ENCODE results near the gene POLR1A. TPM values are rescaled to one million over a fixed set of nuclear protein-coding genes. Genes with fewer than 3 reads are reported as not detected.

Gene POLR1A
- total and polyA plus RNA-seq, 2 donors (not counting 1 experiment from before 2014, with no cell fraction given) = 3.4 to 36.8 TPM

GRCh38 chr2:86073225-86073624 lies 32.5 kb downstream of the POLR1A start:
- ATAC-seq (ENCODE audit: low read depth) = no peak
- Histone ChIP-seq H3K9me3 (ENCODE audit: control extremely low read depth in 1 of 3, control insufficient read depth in 2 of 3, insufficient read depth in 1 of 3, low read length in 2 of 3) (no peaks in the 10 kb centered on the region), H3K27me3 (replicated peaks in 1 of 4; ENCODE audit: control extremely low read depth in 1 of 4, control insufficient read depth in 3 of 4, insufficient read depth in 4 of 4, low read length in 3 of 4) (no peaks in the 10 kb centered on the region), H3K4me3 (ENCODE audit: control extremely low read depth in 1 of 5, extremely low read depth in 1 of 5, insufficient read depth in 1 of 5, low read depth in 2 of 5, low read length in 4 of 5) (no peak overlapping the region), H3K36me3 (replicated peaks in 1 of 2; ENCODE audit: control extremely low read depth in 1 of 2, control insufficient read depth in 1 of 2, extremely low read depth in 1 of 2, insufficient read depth in 2 of 2, low read length in 1 of 2) (peaks cover 0 to 56% of the 10 kb centered on the region in 2 experiments), H4K20me1 (ENCODE audit: control insufficient read depth, insufficient read depth, low read length, poor library complexity, severe bottlenecking) (no peaks in the 10 kb centered on the region), H3K4me2 (replicated peaks; ENCODE audit: low read depth, low read length, poor library complexity, severe bottlenecking) (no peak overlapping the region), H3K4me1 (ENCODE audit: control insufficient read depth in 2 of 2, insufficient read depth in 2 of 2, low read length in 2 of 2) (peaks cover 16 to 30% of the 10 kb centered on the region in 2 donors), H3K27ac (ENCODE audit: low read length in 2 of 2) (peak overlapping the region; percentile 79), H2AFZ (ENCODE audit: insufficient read depth, low read depth, low read length, poor library complexity, severe bottlenecking) (no peak overlapping the region), H3K79me2 (ENCODE audit: control insufficient read depth, insufficient read depth, low read length) (peaks cover 7% of the 10 kb centered on the region), H3K9ac (ENCODE audit: low read length) (no peak overlapping the region)
- CTCF ChIA-PET = interaction anchor here (0.6 to 3.5 kb wide), 5 partner anchors 14 to 555 kb away, joined by 3 to 26 read pairs (median 8); partner anchors contain the start of gene ST3GAL5
- Mint-ChIP-seq H3K4me3 (no peak overlapping the region), H3K27ac (peak overlapping the region; percentile 87), H3K27me3 (no peaks in the 10 kb centered on the region), H3K4me1 (peaks cover 30% of the 10 kb centered on the region), H3K9me3 (ENCODE audit: insufficient read depth) (no peaks in the 10 kb centered on the region)
- POLR2A ChIA-PET = no interaction called here
- WGBS (ENCODE audit: insufficient coverage) = 100% methylated on average over 1 of the region's 1 CpG
- TF ChIP-seq CTCF (IDR thresholded peaks at IDR 0.05) (no peak), EZH2 (IDR thresholded peaks at IDR 0.05; ENCODE audit: borderline replicate concordance, insufficient read depth, low read depth, low read length, poor library complexity, severe bottlenecking) (no peak)
- DNase-seq = no peak
- intact Hi-C loops (cut with micrococcal nuclease) = loop anchor here (5.0 kb wide), 1 partner anchor 51 kb away; no protein-coding TSS in a partner anchor

- CTCF ChIA-PET = interaction anchor here (0.6 to 3.5 kb wide), 7 partner anchors 15 to 245 kb away, joined by 3 to 26 read pairs (median 5); partner anchors contain the start of gene ST3GAL5
- POLR2A ChIA-PET = interaction anchor here (0.6 to 2.2 kb wide), 4 partner anchors 33 to 215 kb away, joined by 3 to 11 read pairs (median 3); partner anchors contain the start of gene ST3GAL5
- peaks cover 20 to 34% of the 10 kb centered on the region in 2 donors for H3K4me1 ChIP-seq (ENCODE audit: control insufficient read depth in 2 of 2, insufficient read depth in 2 of 2, low read length in 2 of 2)
- ATAC-seq (ENCODE audit: low read depth) = peak; percentile 89
- intact Hi-C loops (cut with micrococcal nuclease) = loop anchor here (1.0 to 5.0 kb wide), 2 partner anchors 36 to 50 kb away; no protein-coding TSS in a partner anchor
- Mint-ChIP-seq H3K4me3 (peak overlapping the region; percentile 49), H3K27me3 (no peaks in the 10 kb centered on the region), H3K4me1 (peaks cover 30% of the 10 kb centered on the region), H3K9me3 (ENCODE audit: insufficient read depth) (no peaks in the 10 kb centered on the region), H3K27ac (peak overlapping the region; percentile 94)
- no peaks in the 10 kb centered on the region for H4K20me1 ChIP-seq (ENCODE audit: control insufficient read depth, insufficient read depth, low read length, poor library complexity, severe bottlenecking)
- peaks cover 0 to 49% of the 10 kb centered on the region in 2 experiments for H3K36me3 ChIP-seq (replicated peaks in 1 of 2; ENCODE audit: control extremely low read depth in 1 of 2, control insufficient read depth in 1 of 2, extremely low read depth in 1 of 2, insufficient read depth in 2 of 2, low read length in 1 of 2)
- 29% methylated on average over 9 of the region's 9 CpGs for WGBS (ENCODE audit: insufficient coverage)
- no peaks in the 10 kb centered on the region for H3K9me3 ChIP-seq (ENCODE audit: control extremely low read depth in 1 of 3, control insufficient read depth in 2 of 3, insufficient read depth in 1 of 3, low read length in 2 of 3)
- peak overlapping the region; percentile 79 for H3K27ac ChIP-seq (ENCODE audit: low read length in 2 of 2)
- peak overlapping the region; percentile 53 for H2AFZ ChIP-seq (ENCODE audit: insufficient read depth, low read depth, low read length, poor library complexity, severe bottlenecking)
- peak overlapping the region; percentile 52 for H3K4me2 ChIP-seq (replicated peaks; ENCODE audit: low read depth, low read length, poor library complexity, severe bottlenecking)
- H3K27me3 ChIP-seq (replicated peaks in 1 of 4; ENCODE audit: control extremely low read depth in 1 of 4, control insufficient read depth in 3 of 4, insufficient read depth in 4 of 4, low read length in 3 of 4) = no peaks in the 10 kb centered on the region
- H3K9ac ChIP-seq (ENCODE audit: low read length) = no peak overlapping the region
- DNase-seq = peak; percentile 81
- peaks cover 7% of the 10 kb centered on the region for H3K79me2 ChIP-seq (ENCODE audit: control insufficient read depth, insufficient read depth, low read length)
- H3K4me3 ChIP-seq (ENCODE audit: control extremely low read depth in 1 of 5, extremely low read depth in 1 of 5, insufficient read depth in 1 of 5, low read depth in 2 of 5, low read length in 4 of 5) = no peak overlapping the region
- TF ChIP-seq CTCF (IDR thresholded peaks at IDR 0.05) = no peak
- no peak for TF ChIP-seq EZH2 (IDR thresholded peaks at IDR 0.05; ENCODE audit: borderline replicate concordance, insufficient read depth, low read depth, low read length, poor library complexity, severe bottlenecking)
These were observed 33.3 kb downstream of the POLR1A start for GRCh38 chr2:86072271-86072858.
